H9 (cell line): Measurements from ENCODE around the gene FST. TPM values are rescaled to one million over a fixed set of nuclear protein-coding genes. Genes with fewer than 3 reads are reported as not detected.

Source experiments
- DNase-seq: peaks from one replicate; pipeline ENCODE4 v3.0.0-alpha.2; 2017
- H2AFZ ChIP-seq: one replicate; pipeline ENCODE4 v1.6.1; 2013; ENCODE audit warnings: mild to moderate bottlenecking, low read length, control low read depth, moderate library complexity
- H2AK5ac ChIP-seq: 2 replicates; pipeline ENCODE4 v1.6.1; 2013; ENCODE audit warnings: low read length, control low read depth, mixed read lengths; ENCODE audit not compliant: insufficient read length
- H2BK120ac ChIP-seq: one replicate; pipeline ENCODE4 v1.6.1; 2013; ENCODE audit warnings: low read depth, mild to moderate bottlenecking, low read length, control low read depth, inconsistent platforms; ENCODE audit not compliant: poor library complexity, severe bottlenecking
- H2BK12ac ChIP-seq: 2 replicates; pipeline ENCODE4 v1.6.1; 2013; ENCODE audit warnings: low read length, control low read depth, mixed read lengths, low read depth; ENCODE audit not compliant: insufficient read length
- H2BK15ac ChIP-seq: 2 replicates; pipeline ENCODE4 v1.6.1; 2013; ENCODE audit warnings: low read depth, low read length, control low read depth
- H2BK20ac ChIP-seq: one replicate; pipeline ENCODE4 v1.6.1; 2013; ENCODE audit warnings: low read depth, mild to moderate bottlenecking, low read length, control low read depth, inconsistent platforms; ENCODE audit not compliant: poor library complexity, severe bottlenecking
- H2BK5ac ChIP-seq: 2 replicates; pipeline ENCODE4 v1.6.1; 2013; ENCODE audit warnings: low read length, control low read depth, mixed read lengths; ENCODE audit not compliant: insufficient read length
- H3K14ac ChIP-seq: 2 replicates; pipeline ENCODE4 v1.6.1; 2013; ENCODE audit warnings: low read length, control low read depth; ENCODE audit not compliant: insufficient read depth
- H3K18ac ChIP-seq: 2 replicates; pipeline ENCODE4 v1.6.1; 2013; ENCODE audit warnings: low read depth, mild to moderate bottlenecking, mixed read lengths, low read length, control low read depth; ENCODE audit not compliant: insufficient read length
- H3K23ac ChIP-seq: 2 replicates; pipeline ENCODE4 v1.6.1; 2013; ENCODE audit warnings: low read length, control low read depth, mixed read lengths, low read depth; ENCODE audit not compliant: insufficient read length
- H3K23me2 ChIP-seq: 2 replicates; pipeline ENCODE4 v1.6.1; 2013; ENCODE audit warnings: low read depth, mild to moderate bottlenecking, mixed read lengths, low read length, control low read depth; ENCODE audit not compliant: insufficient read length, poor library complexity, severe bottlenecking
- H3K27ac ChIP-seq: 2 replicates; pipeline ENCODE4 v1.5.1; 2013; ENCODE audit warnings: low read length, control low read depth, mixed read lengths, low read depth; ENCODE audit not compliant: insufficient read length
- H3K27me3 ChIP-seq: 2 replicates; pipeline ENCODE4 v1.6.1; 2013; ENCODE audit warnings: low read length, control low read depth, inconsistent platforms; ENCODE audit not compliant: insufficient read depth
- H3K4ac ChIP-seq: 2 replicates; pipeline ENCODE4 v1.6.1; 2013; ENCODE audit warnings: low read depth, mild to moderate bottlenecking, control low read depth, inconsistent platforms, low read length, moderate library complexity
- H3K4me1 ChIP-seq: 2 replicates; pipeline ENCODE4 v1.6.1; 2013; ENCODE audit warnings: low read length, control low read depth, inconsistent platforms; ENCODE audit not compliant: insufficient read depth
- H3K4me2 ChIP-seq: 2 replicates; pipeline ENCODE4 v1.6.1; 2013; ENCODE audit warnings: low read length, control low read depth, mixed read lengths; ENCODE audit not compliant: insufficient read length, insufficient read depth
- H3K56ac ChIP-seq: 2 replicates; pipeline ENCODE4 v1.6.1; 2013; ENCODE audit warnings: low read depth, mild to moderate bottlenecking, mixed read lengths, low read length, control low read depth; ENCODE audit not compliant: insufficient read length
- H3K79me1 ChIP-seq: 2 replicates; pipeline ENCODE4 v1.6.1; 2013; ENCODE audit warnings: low read depth, mild to moderate bottlenecking, moderate library complexity, low read length, control low read depth, inconsistent platforms; ENCODE audit not compliant: insufficient read depth, poor library complexity, severe bottlenecking
- H3K79me2 ChIP-seq: 2 replicates; pipeline ENCODE4 v1.6.1; 2013; ENCODE audit warnings: low read length, control low read depth, inconsistent platforms; ENCODE audit not compliant: insufficient read depth
- H3K9ac ChIP-seq: 2 replicates; pipeline ENCODE4 v1.6.1; 2013; ENCODE audit warnings: low read length, control low read depth, mixed read lengths; ENCODE audit not compliant: insufficient read length; ENCODE audit errors: extremely low read depth
- H3K9me3 ChIP-seq: one replicate; pipeline ENCODE4 v1.6.1; 2013; ENCODE audit warnings: low read depth, low read length, inconsistent platforms; ENCODE audit not compliant: control insufficient read depth
- H3T11ph ChIP-seq: one replicate; pipeline ENCODE4 v1.6.1; 2013; ENCODE audit warnings: mild to moderate bottlenecking, low read length, control low read depth, inconsistent platforms
- H4K20me1 ChIP-seq: one replicate; pipeline ENCODE4 v1.6.1; 2013; ENCODE audit not compliant: control insufficient read depth, insufficient read length, insufficient read depth
- H4K5ac ChIP-seq: 2 replicates; pipeline ENCODE4 v1.6.1; 2013; ENCODE audit warnings: low read depth, mild to moderate bottlenecking, mixed read lengths, low read length, control low read depth; ENCODE audit not compliant: insufficient read length
- H4K8ac ChIP-seq: replicated peaks from 2 replicates; pipeline ENCODE4 v1.6.1; 2013; ENCODE audit warnings: low read length, control low read depth, mixed read lengths, low read depth; ENCODE audit not compliant: insufficient read length
- H4K91ac ChIP-seq: 2 replicates; pipeline ENCODE4 v1.6.1; 2013; ENCODE audit warnings: low read depth, mild to moderate bottlenecking, moderate library complexity, mixed read lengths, low read length, control low read depth; ENCODE audit not compliant: insufficient read length
- H3K27ac Mint-ChIP-seq, 3 experiments: 2 replicates in 2 of 3; 3 replicates in 1 of 3; pipeline ENCODE4 v1.8.0; 2020 to 2021; ENCODE audit warnings: mixed read lengths in 3 of 3, mild to moderate bottlenecking in 1 of 3, moderate library complexity in 1 of 3
- H3K27me3 Mint-ChIP-seq: 2 replicates; pipeline ENCODE4 v1.8.0; 2021; ENCODE audit warnings: low read depth, mild to moderate bottlenecking, moderate library complexity, mixed read lengths
- H3K36me3 Mint-ChIP-seq, 3 experiments: 2 replicates in 2 of 3; 3 replicates in 1 of 3; pipeline ENCODE4 v1.8.0; 2020 to 2021; ENCODE audit warnings: low read depth in 3 of 3, mixed read lengths in 3 of 3; ENCODE audit not compliant: insufficient read depth in 1 of 3
- H3K4me1 Mint-ChIP-seq, 2 experiments: 2 replicates each; pipeline ENCODE4 v1.8.0; 2020; ENCODE audit warnings: mixed read lengths in 2 of 2
- H3K4me3 Mint-ChIP-seq, 2 experiments: 2 replicates in 1 of 2; 3 replicates in 1 of 2; pipeline ENCODE4 v1.8.0; 2020 to 2021; ENCODE audit warnings: mild to moderate bottlenecking in 2 of 2, mixed read lengths in 2 of 2, moderate library complexity in 1 of 2
- H3K9me3 Mint-ChIP-seq, 2 experiments: 2 replicates in 1 of 2; 3 replicates in 1 of 2; pipeline ENCODE4 v1.8.0; 2020; ENCODE audit warnings: mild to moderate bottlenecking in 2 of 2, mixed read lengths in 2 of 2, moderate library complexity in 1 of 2
- CTCF ChIP-seq: fragments of 200-600 bp; sonication (generic); conservative IDR thresholded peaks from 3 replicates; pipeline ENCODE4 v1.8.0; 2021; ENCODE audit warnings: antibody characterized with exemption, mild to moderate bottlenecking
- WGBS: extraction: QIAGEN DNeasy Blood & Tissue Kit; methylation state at CpG from one replicate; pipeline ENCODE4 v1.1.7; 2013; ENCODE audit warnings: missing lambda C conversion rate, low lambda C conversion rate, mixed read lengths; ENCODE audit not compliant: insufficient read length; ENCODE audit errors: extremely low coverage; 5-methylcytosine and 5-hydroxymethylcytosine counted together
- total RNA-seq: library from RNA; stranded (reverse); gene quantifications from 2 replicates; pipeline ENCODE4 v1.2.1, GENCODE V29; 2021

FST gene
- total RNA-seq, 1 experiment from 2014 or later = 111 TPM

- Histone ChIP-seq H2AK5ac (no peak overlapping the region), H3K27ac (no peak overlapping the region), H3K9me3 (no peaks in the 10 kb centered on the region), H3K79me1 (no peaks in the 10 kb centered on the region), H4K5ac (no peak overlapping the region), H2BK5ac (no peak overlapping the region), H3K4me2 (no peak overlapping the region), H3K23ac (no peak overlapping the region), H3K18ac (no peak overlapping the region), H4K20me1 (no peaks in the 10 kb centered on the region), H2BK15ac (no peak overlapping the region), H3K9ac (no peak overlapping the region), H4K8ac (no peak overlapping the region), H3K23me2 (no peaks in the 10 kb centered on the region), H2AFZ (peak overlapping the region; percentile 29), H3K4me1 (no peaks in the 10 kb centered on the region; the same call in 1 of the 2 replicates), H3T11ph (no peak overlapping the region), H4K91ac (no peak overlapping the region), H2BK12ac (no peak overlapping the region), H3K56ac (no peak overlapping the region), H2BK20ac (no peak overlapping the region), H3K4ac (no peak overlapping the region), H3K14ac (no peak overlapping the region), H3K79me2 (no peaks in the 10 kb centered on the region), H3K27me3 (no peaks in the 10 kb centered on the region), H2BK120ac (no peak overlapping the region)
- no CpG with 5 or more reads among the region's 2 CpGs for WGBS
- no peaks in the 10 kb centered on the region; a peak in 2 of 5 replicates for H3K9me3 Mint-ChIP-seq
- no peak for DNase-seq
- peaks cover 21 to 22% of the 10 kb centered on the region in 2 experiments for H3K4me1 Mint-ChIP-seq
- H3K4me3 Mint-ChIP-seq = no peak overlapping the region
- H3K27me3 Mint-ChIP-seq = no peaks in the 10 kb centered on the region
- H3K36me3 Mint-ChIP-seq = no peaks in the 10 kb centered on the region; a peak in 2 of 7 replicates
- H3K27ac Mint-ChIP-seq = peak overlapping the region in 2 of 3 experiments; percentile 24 to 26; a peak in 3 of 7 replicates
- TF ChIP-seq CTCF = no peak
These were observed 20.6 kb downstream of the FST start for GRCh38 chr5:53501054-53501453.
